ENCODE results near the gene FAM174C. TPM values are rescaled to one million over a fixed set of nuclear protein-coding genes. Genes with fewer than 3 reads are reported as not detected.

FAM174C gene
- total RNA-seq, 2 donors from 2014 or later: 48.0 to 63.9 TPM

DNA sequence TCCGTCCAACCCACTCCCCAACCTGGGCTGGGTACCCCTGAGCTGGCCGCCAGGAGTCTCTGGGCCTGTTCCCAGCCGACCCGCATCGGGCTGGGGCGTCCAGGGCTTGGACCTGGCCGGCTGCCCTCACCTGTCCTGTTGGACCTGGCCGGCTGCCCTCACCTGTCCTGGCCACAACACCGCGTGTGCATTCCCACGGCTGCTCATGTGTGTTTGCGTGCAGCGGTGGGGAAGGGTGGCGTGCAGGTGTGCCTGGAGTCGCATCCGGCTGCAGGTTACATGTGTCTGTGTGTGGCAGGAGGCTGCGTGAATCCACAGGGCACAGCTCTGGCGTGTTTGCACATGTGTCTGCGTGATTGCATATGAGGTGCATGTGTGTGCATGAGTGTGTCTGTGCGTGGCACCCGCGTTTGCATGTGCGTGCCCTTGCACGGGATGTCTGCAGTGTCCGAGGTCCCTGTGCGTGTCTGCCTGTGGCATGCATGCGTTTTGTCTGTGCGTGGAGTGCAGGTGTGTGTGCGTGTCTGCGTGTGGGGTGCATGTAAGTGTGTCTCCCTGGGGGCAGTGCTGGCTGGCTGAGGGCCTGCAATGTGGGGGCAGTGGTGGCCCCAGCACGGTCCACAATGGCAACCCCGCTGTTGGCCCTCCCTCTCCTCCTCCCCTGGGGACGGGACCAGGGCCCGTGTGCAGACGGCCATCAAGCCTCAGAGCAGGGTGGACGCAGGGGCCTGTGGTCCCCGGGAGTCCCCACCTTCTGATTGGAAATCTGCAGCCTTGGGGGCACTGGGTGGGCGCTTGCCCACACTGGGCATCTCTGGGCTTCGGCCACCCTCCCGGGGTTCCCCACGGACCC, 13.7 kb downstream of the FAM174C start:
- Histone ChIP-seq H3K27ac (no peak overlapping the region), H3K36me3 (replicated peaks in 1 of 2; ENCODE audit: insufficient read depth in 1 of 2, low read depth in 2 of 2) (no peaks in the 10 kb centered on the region), H3K4me1 (peaks cover 28% of the 10 kb centered on the region), H3K9me3 (no peaks in the 10 kb centered on the region), H3K4me3 (no peak overlapping the region), H3K27me3 (peaks cover 0 to 56% of the 10 kb centered on the region in 2 donors)
- TF ChIP-seq, protein P1, sequence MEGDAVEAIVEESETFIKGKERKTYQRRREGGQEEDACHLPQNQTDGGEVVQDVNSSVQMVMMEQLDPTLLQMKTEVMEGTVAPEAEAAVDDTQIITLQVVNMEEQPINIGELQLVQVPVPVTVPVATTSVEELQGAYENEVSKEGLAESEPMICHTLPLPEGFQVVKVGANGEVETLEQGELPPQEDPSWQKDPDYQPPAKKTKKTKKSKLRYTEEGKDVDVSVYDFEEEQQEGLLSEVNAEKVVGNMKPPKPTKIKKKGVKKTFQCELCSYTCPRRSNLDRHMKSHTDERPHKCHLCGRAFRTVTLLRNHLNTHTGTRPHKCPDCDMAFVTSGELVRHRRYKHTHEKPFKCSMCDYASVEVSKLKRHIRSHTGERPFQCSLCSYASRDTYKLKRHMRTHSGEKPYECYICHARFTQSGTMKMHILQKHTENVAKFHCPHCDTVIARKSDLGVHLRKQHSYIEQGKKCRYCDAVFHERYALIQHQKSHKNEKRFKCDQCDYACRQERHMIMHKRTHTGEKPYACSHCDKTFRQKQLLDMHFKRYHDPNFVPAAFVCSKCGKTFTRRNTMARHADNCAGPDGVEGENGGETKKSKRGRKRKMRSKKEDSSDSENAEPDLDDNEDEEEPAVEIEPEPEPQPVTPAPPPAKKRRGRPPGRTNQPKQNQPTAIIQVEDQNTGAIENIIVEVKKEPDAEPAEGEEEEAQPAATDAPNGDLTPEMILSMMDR (IDR thresholded peaks at IDR 0.05): no peak
- TF ChIP-seq POLR2A (IDR thresholded peaks at IDR 0.05): no peak
- intact Hi-C loops (cut with DNase I): loop anchor here (10.0 kb wide), 1 partner anchor 226 kb away; the partner anchor contains the start of gene ADAMTSL5
- WGBS, 2 donors: 51% methylated on average over 17 to 40 of the region's 41 CpGs
- ATAC-seq (peak; percentile 24), DNase-seq (peak in 2 of 4 donors; percentile 76)

DNA sequence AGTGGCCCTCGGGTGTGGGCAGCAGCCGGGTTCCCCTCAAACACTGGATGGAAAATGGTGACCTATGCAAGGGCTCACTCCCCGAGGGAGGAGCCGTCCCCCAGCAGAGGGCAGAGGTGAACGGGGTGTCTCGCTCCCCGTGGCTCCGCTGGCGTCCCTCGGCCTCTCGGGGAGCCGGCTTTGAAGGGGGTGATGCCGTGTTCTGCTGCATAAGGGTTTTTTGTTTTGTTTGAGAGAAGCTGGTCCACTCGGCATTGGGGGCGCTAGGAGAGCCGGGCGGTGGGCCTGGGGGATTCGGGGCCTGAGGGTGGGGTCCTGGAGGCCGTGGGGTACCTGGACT, 14.3 kb downstream of the FAM174C start:
- no peak for TF ChIP-seq POLR2A (IDR thresholded peaks at IDR 0.05)
- TF ChIP-seq, protein P1 (IDR thresholded peaks at IDR 0.05): no peak
- Histone ChIP-seq H3K27ac (no peak overlapping the region), H3K36me3 (replicated peaks in 1 of 2; ENCODE audit: insufficient read depth in 1 of 2, low read depth in 2 of 2) (no peaks in the 10 kb centered on the region), H3K27me3 (peaks cover 0 to 60% of the 10 kb centered on the region in 2 donors), H3K4me3 (no peak overlapping the region), H3K4me1 (peaks cover 28% of the 10 kb centered on the region), H3K9me3 (no peaks in the 10 kb centered on the region)
- no peak for DNase-seq
- ATAC-seq: no peak
- WGBS, 2 donors: 58 to 70% methylated on average over 11 to 19 of the region's 19 CpGs
- intact Hi-C loops (cut with DNase I): loop anchor here (10.0 kb wide), 1 partner anchor 225 kb away; the partner anchor contains the start of gene ADAMTSL5

DNA sequence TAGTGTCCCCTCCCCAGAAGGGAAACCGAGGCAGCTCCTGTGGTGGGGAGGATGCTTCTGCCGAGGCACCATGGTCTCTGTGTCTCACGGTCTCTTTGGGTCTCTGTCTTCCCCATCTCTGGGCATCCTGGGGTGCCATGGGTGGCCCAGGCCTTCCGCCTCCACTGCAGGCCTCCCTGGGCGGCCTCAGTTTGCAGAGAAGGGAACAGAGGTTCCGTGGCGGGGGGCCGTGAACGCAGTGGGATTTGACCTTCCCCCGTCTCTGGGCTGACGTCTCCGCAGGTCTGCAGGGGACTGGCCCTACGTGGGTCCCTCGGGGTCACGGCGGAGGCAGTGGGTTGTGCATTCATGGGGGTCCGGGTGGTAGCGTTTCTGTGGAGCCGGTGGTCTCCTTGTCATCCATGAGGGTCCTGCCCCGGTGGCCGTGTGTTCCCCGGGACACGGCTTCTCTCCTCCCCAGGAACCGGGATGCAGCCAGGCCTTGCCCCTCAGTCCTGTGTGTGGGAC, 14.9 kb downstream of the FAM174C start:
- ATAC-seq (no peak), DNase-seq (no peak)
- Histone ChIP-seq H3K4me1 (peaks cover 33% of the 10 kb centered on the region), H3K36me3 (replicated peaks in 1 of 2; ENCODE audit: insufficient read depth in 1 of 2, low read depth in 2 of 2) (no peaks in the 10 kb centered on the region), H3K4me3 (no peak overlapping the region), H3K9me3 (no peaks in the 10 kb centered on the region), H3K27ac (no peak overlapping the region), H3K27me3 (peaks cover 0 to 61% of the 10 kb centered on the region in 2 donors)
- intact Hi-C loops (cut with DNase I): no loop called here
- 77 to 80% methylated on average over 9 to 24 of the region's 24 CpGs for WGBS, 2 donors
- TF ChIP-seq, protein P1 (IDR thresholded peaks at IDR 0.05): no peak
- TF ChIP-seq POLR2A (IDR thresholded peaks at IDR 0.05): no peak

DNA sequence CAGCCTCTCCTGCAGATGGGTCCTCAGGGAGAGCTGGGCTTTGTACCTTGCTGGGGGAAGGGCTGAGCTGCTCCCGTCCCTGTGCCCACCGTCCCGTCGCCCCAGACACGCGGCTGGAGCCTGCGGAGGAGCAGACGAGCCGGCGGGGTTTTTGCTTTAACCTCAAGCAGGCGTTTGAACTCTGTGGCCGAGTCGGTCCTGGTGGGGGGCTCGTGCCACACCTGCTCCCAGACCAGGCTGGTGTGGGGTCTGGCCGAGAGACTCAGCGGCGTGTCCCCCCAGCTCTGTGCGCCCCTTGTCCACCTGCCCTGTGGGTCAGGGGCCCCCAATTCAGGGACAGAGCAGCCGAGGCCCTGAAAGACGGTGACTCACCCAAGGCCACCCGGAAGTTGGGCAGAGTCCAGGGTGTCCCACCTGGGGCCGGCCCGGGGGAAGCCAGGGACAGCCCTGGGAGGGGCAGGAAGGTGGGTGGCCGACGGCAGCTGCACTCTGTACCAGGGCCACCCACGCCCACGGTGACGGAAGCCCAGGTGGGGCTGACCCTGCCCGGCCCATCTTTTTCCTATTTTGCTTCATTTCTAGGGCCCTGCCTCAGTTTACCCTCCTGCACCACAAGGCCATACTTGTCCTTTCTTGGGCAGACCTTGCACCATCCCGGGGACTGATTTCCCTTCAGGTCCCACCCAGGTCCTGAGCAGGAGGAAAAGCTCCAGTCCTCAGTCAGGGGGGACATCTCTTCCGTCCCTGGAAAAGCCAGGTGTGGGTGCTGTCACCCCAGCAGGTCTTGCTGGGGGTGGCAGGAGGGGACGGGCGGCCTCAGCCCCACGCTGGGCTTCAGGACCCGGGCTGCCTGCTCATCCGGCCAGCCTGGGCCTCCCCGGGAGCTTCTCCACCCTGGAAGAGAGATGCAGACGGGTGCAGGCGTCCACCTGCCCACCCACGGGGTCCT, 15.6 kb downstream of the FAM174C start:
- DNase-seq: no peak
- Histone ChIP-seq H3K4me1 (peaks cover 37% of the 10 kb centered on the region), H3K27ac (no peak overlapping the region), H3K9me3 (no peaks in the 10 kb centered on the region), H3K27me3 (peaks cover 0 to 63% of the 10 kb centered on the region in 2 donors), H3K36me3 (replicated peaks in 1 of 2; ENCODE audit: insufficient read depth in 1 of 2, low read depth in 2 of 2) (no peaks in the 10 kb centered on the region), H3K4me3 (no peak overlapping the region)
- WGBS, 2 donors: 66 to 79% methylated on average over 4 to 39 of the region's 40 CpGs
- ATAC-seq: no peak
- intact Hi-C loops (cut with DNase I): no loop called here
- TF ChIP-seq, protein P1 (IDR thresholded peaks at IDR 0.05): no peak
- no peak for TF ChIP-seq POLR2A (IDR thresholded peaks at IDR 0.05)
